CD4-positive, alpha-beta T cell (primary cell): ENCODE results near the gene RASA3. TPM values are rescaled to one million over a fixed set of nuclear protein-coding genes. Genes with fewer than 3 reads are reported as not detected.

Experiments used
- ATAC-seq: fragments of 200-7000 bp; cut with Tn5 transposase; one replicate; pipeline ENCODE4 v1.10.0; 2022; ENCODE audit warnings: mild to moderate bottlenecking; ENCODE audit not compliant: poor library complexity
- CTCF ChIA-PET: fragments of 350-600 bp; sonication (Branson Sonifier 250); formaldehyde crosslinking; loops from one replicate; lab custom pipeline; 2021; ENCODE audit warnings: antibody characterized with exemption, inconsistent platforms; lab: Charles Lee
- POLR2A ChIA-PET: fragments of 350-600 bp; sonication (Branson Sonifier 250); formaldehyde crosslinking; loops from one replicate; lab custom pipeline; 2021; ENCODE audit warnings: antibody characterized with exemption, inconsistent platforms; lab: Charles Lee
- DNase-seq, 14 experiments: peaks; one replicate each; pipeline ENCODE4 v3.0.0-alpha.2; 2013 to 2020; ENCODE audit warnings: mixed read lengths in 2 of 14
- H3K27ac ChIP-seq, 2 donors: one replicate each; pipeline versions ENCODE4 v1.5.1 to v1.7.0; 2013; ENCODE audit warnings: low read length in 2 of 2, low read depth in 1 of 2, mild to moderate bottlenecking in 1 of 2
- H3K27me3 ChIP-seq, 2 experiments: 1 replicate in 1 of 2; 2 replicates in 1 of 2; pipeline versions ENCODE4 v1.6.1 to v1.7.0; 2013; ENCODE audit warnings: low read length in 2 of 2, control low read depth in 1 of 2, mild to moderate bottlenecking in 1 of 2, moderate library complexity in 1 of 2; ENCODE audit not compliant: insufficient read depth in 2 of 2, control insufficient read depth in 1 of 2
- H3K36me3 ChIP-seq: one replicate; pipeline ENCODE4 v1.6.1; 2013; ENCODE audit warnings: low read length, control low read depth; ENCODE audit not compliant: insufficient read depth
- H3K4me1 ChIP-seq: one replicate; pipeline ENCODE4 v1.6.1; 2013; ENCODE audit warnings: low read length, control low read depth; ENCODE audit not compliant: insufficient read depth
- H3K4me3 ChIP-seq: one replicate; pipeline ENCODE4 v1.5.1; 2013; ENCODE audit warnings: mild to moderate bottlenecking, low read length, moderate library complexity
- H3K9me3 ChIP-seq, 2 experiments: 1 replicate in 1 of 2; 2 replicates in 1 of 2; pipeline versions ENCODE4 v1.6.1 to v1.7.0; 2013; ENCODE audit warnings: low read length in 2 of 2, mild to moderate bottlenecking in 2 of 2, control low read depth in 1 of 2, moderate library complexity in 1 of 2; ENCODE audit not compliant: control insufficient read depth in 1 of 2, insufficient read depth in 1 of 2
- H3K27ac Mint-ChIP-seq: one replicate; pipeline ENCODE4 v1.8.0; 2020; ENCODE audit warnings: mixed read lengths
- H3K27me3 Mint-ChIP-seq: one replicate; pipeline ENCODE4 v1.8.0; 2021; ENCODE audit warnings: mixed read lengths
- H3K36me3 Mint-ChIP-seq: one replicate; pipeline ENCODE4 v1.8.0; 2021; ENCODE audit warnings: low read depth, mixed read lengths
- H3K4me1 Mint-ChIP-seq: one replicate; pipeline ENCODE4 v1.8.0; 2021; ENCODE audit warnings: low read depth, mixed read lengths
- H3K4me3 Mint-ChIP-seq: one replicate; pipeline ENCODE4 v1.8.0; 2020; ENCODE audit warnings: mild to moderate bottlenecking, mixed read lengths
- H3K9me3 Mint-ChIP-seq: one replicate; pipeline ENCODE4 v1.8.0; 2020; ENCODE audit warnings: mixed read lengths
- intact Hi-C, 2 experiments: fragments of 100-400 bp; cut with DNase I in 1 of 2; cut with micrococcal nuclease in 1 of 2; formaldehyde crosslinking; loops; one replicate each; pipeline versions ENCODE4 v1.15.1 to v1.9.0; 2023 to 2025; cut with DNase I, micrococcal nuclease
- total RNA-seq, 174 experiments: library from RNA in 2 of 174; stranded (reverse) in 2 of 174; gene quantifications; one replicate each; pipeline ENCODE4 v1.2.3 and lab custom pipeline; 2021 to 2026
- TF ChIP-seq, protein P1 (sequence below): fragments of 200-600 bp; IDR thresholded peaks from one replicate; pipeline ENCODE4 v1.8.0; 2022; ENCODE audit warnings: antibody characterized with exemption, mild to moderate bottlenecking

RASA3 gene
- total RNA-seq, 2 experiments from 2014 or later = 181 to 184 TPM

DNA sequence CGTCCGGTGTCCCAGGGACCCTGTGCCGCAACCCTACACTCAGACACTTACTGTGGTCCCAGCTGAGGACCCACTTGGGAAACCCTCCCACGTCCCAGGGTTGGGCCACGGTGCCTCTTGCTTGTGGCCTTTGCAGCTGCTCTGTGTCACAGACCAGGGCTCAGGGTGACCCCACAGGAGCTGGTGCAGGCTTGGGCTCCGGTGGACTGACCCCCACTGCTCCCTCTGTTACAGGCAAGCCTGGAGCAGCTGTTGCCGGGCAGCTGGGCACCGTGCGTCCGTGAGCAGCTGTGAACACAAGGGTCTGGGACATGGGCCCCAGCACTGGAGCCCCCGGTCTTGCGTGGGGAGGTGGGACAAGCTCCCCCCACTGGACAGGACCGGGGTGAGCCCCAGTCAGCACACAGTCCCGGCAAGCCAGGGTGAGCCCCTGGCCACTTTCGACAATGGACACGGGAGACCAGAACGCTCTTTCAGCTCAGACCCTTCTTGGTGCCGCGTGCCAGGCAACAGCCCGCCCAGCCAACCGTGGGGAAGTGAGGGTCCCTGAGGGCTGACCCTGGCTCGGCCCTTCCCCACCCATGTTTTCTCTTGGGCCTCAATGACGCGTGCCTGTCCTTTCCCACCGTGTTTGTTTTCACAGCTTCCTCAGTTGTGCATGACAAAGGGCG is 92.8 kb downstream of the RASA3 start:
- Histone ChIP-seq H3K27ac (no peak overlapping the region), H3K4me1 (peaks cover 49% of the 10 kb centered on the region), H3K36me3 (peaks cover 81% of the 10 kb centered on the region), H3K9me3 (no peaks in the 10 kb centered on the region), H3K4me3 (no peak overlapping the region), H3K27me3 (no peaks in the 10 kb centered on the region)
- Mint-ChIP-seq H3K36me3 (peaks cover 64% of the 10 kb centered on the region), H3K4me3 (no peak overlapping the region), H3K9me3 (no peaks in the 10 kb centered on the region), H3K27ac (no peak overlapping the region), H3K27me3 (no peaks in the 10 kb centered on the region), H3K4me1 (peaks cover 29% of the 10 kb centered on the region)
- intact Hi-C loops = no loop called here
- ChIA-PET POLR2A (interaction anchor here (0.8 kb wide), 1 partner anchor 10 kb away, joined by 4 read pairs; no protein-coding TSS in a partner anchor), CTCF (no interaction called here)
- no peak for ATAC-seq
- TF ChIP-seq, protein P1, sequence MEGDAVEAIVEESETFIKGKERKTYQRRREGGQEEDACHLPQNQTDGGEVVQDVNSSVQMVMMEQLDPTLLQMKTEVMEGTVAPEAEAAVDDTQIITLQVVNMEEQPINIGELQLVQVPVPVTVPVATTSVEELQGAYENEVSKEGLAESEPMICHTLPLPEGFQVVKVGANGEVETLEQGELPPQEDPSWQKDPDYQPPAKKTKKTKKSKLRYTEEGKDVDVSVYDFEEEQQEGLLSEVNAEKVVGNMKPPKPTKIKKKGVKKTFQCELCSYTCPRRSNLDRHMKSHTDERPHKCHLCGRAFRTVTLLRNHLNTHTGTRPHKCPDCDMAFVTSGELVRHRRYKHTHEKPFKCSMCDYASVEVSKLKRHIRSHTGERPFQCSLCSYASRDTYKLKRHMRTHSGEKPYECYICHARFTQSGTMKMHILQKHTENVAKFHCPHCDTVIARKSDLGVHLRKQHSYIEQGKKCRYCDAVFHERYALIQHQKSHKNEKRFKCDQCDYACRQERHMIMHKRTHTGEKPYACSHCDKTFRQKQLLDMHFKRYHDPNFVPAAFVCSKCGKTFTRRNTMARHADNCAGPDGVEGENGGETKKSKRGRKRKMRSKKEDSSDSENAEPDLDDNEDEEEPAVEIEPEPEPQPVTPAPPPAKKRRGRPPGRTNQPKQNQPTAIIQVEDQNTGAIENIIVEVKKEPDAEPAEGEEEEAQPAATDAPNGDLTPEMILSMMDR = no peak
- DNase-seq = no peak

DNA sequence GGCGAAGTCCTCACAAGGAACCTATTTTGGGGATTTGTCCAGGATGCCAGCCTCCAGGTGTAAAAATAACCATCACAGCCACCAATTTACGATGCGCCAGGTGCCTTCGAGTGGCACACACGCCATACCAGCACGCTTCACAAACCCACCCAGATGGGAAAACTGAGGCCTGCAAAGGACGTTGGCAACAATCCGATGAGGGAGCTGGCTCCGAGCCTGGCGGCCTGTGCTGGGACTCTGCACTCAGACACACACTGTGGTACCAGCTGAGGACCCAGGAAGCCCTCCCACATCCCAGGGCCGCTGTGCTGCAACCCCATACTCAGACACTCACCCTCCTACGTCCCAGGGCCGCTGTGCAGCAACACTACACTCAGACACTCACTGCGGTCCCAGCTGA is 93.5 kb downstream of the RASA3 start:
- H3K27me3 Mint-ChIP-seq = no peaks in the 10 kb centered on the region
- DNase-seq (no peak), ATAC-seq (no peak)
- no peak overlapping the region for H3K27ac ChIP-seq
- no peak overlapping the region for H3K4me3 ChIP-seq
- H3K4me3 Mint-ChIP-seq = no peak overlapping the region
- TF ChIP-seq, protein P1 = no peak
- H3K4me1 Mint-ChIP-seq = peaks cover 25% of the 10 kb centered on the region
- peaks cover 53% of the 10 kb centered on the region for H3K4me1 ChIP-seq
- H3K36me3 ChIP-seq = peaks cover 86% of the 10 kb centered on the region
- ChIA-PET POLR2A (interaction anchor here (1.0 kb wide), 1 partner anchor 28 kb away, joined by 3 read pairs; no protein-coding TSS in a partner anchor), CTCF (no interaction called here)
- no peaks in the 10 kb centered on the region for H3K9me3 ChIP-seq
- intact Hi-C loops = no loop called here
- H3K36me3 Mint-ChIP-seq = peaks cover 68% of the 10 kb centered on the region
- H3K27ac Mint-ChIP-seq = peak overlapping the region; percentile 39
- no peaks in the 10 kb centered on the region for H3K27me3 ChIP-seq
- H3K9me3 Mint-ChIP-seq = no peaks in the 10 kb centered on the region

DNA sequence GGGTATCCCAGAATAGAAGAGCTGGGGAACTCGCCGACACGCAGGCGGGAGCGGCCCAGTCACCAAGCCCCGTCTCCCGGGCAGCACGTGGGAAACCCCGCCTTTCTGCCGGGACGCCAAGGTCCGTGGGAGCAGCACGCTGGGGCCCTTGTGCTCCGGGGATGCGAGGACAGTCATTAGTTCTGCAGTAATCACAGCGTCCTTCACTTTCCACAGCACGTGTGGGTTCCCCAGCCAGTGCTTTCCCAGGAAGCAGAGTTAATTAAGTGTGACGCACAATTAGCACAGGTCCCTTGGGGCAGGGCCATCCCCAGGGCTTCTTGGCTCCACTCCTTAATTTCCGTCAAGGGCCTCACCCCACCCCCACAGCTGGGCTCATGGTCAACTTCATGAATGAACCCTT is 94.2 kb downstream of the RASA3 start:
- intact Hi-C loops = no loop called here
- peaks cover 56% of the 10 kb centered on the region for H3K4me1 ChIP-seq
- no peak overlapping the region for H3K27ac ChIP-seq
- H3K27me3 ChIP-seq = no peaks in the 10 kb centered on the region
- ATAC-seq (no peak), DNase-seq (no peak)
- no peak overlapping the region for H3K4me3 Mint-ChIP-seq
- no peaks in the 10 kb centered on the region for H3K9me3 ChIP-seq
- no peaks in the 10 kb centered on the region for H3K9me3 Mint-ChIP-seq
- H3K4me3 ChIP-seq = no peak overlapping the region
- H3K36me3 ChIP-seq = peaks cover 87% of the 10 kb centered on the region
- TF ChIP-seq, protein P1 = no peak
- H3K27me3 Mint-ChIP-seq = no peaks in the 10 kb centered on the region
- ChIA-PET POLR2A (interaction anchor here (1.0 kb wide), 1 partner anchor 29 kb away, joined by 3 read pairs; no protein-coding TSS in a partner anchor), CTCF (no interaction called here)
- H3K36me3 Mint-ChIP-seq = peaks cover 66% of the 10 kb centered on the region
- peaks cover 23% of the 10 kb centered on the region for H3K4me1 Mint-ChIP-seq
- H3K27ac Mint-ChIP-seq = peak overlapping the region; percentile 39
